NCI-H345 (cell line): ENCODE measurements around the gene ALS2CL.
A peak's percentile ranks its signal among the peaks of the same experiment; 100 is the strongest.
"Not testable (repeated sequence)": the region's sequence is repeated elsewhere in the genome, so short reads cannot be mapped to it uniquely, and the experiment has no call there.

ENCODE experiments used
- DNase-seq: peaks from one replicate; lab custom pipeline; 2025; lab: John Stamatoyannopoulos, UW

Gene ALS2CL, protein sequence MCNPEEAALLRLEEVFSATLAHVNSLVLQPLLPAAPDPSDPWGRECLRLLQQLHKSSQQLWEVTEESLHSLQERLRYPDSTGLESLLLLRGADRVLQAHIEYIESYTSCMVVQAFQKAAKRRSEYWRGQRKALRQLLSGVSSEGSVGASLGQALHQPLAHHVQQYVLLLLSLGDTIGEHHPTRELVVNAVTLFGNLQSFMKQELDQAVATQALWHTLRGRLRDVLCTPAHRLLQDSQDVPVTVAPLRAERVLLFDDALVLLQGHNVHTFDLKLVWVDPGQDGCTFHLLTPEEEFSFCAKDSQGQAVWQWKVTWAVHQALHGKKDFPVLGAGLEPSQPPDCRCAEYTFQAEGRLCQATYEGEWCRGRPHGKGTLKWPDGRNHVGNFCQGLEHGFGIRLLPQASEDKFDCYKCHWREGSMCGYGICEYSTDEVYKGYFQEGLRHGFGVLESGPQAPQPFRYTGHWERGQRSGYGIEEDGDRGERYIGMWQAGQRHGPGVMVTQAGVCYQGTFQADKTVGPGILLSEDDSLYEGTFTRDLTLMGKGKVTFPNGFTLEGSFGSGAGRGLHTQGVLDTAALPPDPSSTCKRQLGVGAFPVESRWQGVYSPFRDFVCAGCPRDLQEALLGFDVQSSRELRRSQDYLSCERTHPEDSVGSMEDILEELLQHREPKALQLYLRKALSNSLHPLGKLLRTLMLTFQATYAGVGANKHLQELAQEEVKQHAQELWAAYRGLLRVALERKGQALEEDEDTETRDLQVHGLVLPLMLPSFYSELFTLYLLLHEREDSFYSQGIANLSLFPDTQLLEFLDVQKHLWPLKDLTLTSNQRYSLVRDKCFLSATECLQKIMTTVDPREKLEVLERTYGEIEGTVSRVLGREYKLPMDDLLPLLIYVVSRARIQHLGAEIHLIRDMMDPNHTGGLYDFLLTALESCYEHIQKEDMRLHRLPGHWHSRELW

DNA sequence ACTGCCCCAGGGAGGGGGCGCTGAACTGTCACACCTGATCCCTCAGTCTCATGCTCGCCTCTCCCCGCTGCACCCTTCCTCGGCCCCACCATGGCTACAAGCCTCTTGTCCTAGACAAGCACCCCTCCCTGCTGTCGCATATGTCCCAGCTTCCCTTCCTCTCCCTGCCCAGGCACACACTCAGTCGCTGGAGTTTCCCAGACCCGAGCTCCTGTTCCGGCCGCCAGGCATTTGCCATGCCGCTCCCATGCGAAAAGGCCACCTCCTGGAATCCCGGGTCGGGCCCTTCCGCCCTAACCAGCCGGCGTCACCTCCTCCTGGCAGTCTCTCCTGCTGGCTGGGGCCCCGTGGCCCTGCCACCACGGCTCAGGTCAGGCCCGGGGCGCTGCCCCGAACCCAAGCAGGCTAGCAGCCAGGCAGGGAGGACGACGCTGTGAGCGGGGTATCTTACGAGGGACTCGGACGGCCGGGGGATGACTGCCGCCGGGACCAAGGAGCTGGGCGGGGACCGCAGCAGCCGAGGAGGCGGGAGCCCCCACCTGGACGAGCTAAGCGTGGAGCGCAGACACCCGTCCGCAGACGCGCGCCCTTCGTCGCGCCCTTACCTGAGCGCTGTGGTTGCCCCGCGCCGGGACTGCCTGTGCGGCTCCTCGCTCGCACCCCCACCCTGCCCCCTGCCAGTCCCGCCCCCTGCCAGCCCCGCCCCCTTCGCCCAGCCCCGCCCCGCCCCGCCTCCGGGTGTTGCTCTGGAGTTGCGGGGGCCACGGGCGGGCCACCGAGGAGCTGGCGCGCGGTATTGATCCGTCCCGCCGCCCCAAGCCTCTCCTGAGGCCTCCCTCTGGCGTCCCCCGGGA, at the start of gene ALS2CL:
TSS of gene ALS2CL (minus strand) at position 642 of the 854 bp plus-strand sequence. CDS start 4,239 bp downstream, outside the sequence.
- DNase-seq: peak; percentile 28

DNA sequence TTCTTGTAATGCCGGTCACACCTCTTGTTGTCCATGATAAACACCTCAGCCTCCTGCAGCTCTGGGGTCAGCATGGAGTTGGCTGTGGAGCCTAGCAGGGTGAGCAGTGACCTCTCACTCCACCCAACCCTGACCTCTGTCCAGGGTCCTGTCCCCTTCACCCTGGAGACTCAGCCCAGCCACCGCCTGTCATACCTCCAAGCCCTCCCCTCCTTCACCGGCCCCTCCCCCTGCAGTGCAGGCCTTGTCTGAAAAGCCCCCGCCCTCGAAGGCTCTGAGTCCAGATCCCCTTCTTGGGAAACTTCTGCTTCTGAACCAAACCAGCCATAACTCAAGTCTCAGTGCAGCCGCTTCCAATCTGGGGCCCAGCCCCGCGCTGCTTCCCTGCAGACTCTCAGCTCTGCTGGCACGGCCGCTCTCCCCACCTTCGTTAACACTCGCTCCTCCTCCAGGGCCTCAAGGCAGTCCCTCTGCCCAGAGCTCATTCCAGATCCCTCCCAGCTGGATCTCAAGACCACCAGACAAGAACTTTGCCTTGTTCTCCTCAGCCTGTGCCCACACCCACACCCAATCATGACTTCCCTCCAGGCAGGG, 49.6 kb upstream of the ALS2CL start:
- no peak for DNase-seq

DNA sequence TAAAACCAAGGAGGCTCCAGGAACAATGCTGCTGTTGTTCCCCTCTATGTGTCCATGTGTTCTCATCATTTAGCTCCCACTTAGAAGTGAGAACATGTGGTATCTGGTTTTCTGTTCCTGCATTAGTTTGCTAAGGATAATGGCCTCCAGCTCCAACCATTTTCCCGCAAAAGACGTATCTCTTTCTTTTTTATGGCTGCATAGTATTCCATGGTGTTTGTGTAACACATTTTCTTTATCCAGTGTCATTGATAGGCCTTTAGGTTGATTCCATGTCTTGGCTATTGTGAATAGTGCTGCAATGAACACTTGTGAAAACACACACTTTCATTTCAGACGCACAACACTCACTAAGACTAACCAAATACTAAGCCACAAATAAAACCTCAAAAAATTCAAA, 46.1 kb upstream of the ALS2CL start:
- DNase-seq: not testable (repeated sequence)

DNA sequence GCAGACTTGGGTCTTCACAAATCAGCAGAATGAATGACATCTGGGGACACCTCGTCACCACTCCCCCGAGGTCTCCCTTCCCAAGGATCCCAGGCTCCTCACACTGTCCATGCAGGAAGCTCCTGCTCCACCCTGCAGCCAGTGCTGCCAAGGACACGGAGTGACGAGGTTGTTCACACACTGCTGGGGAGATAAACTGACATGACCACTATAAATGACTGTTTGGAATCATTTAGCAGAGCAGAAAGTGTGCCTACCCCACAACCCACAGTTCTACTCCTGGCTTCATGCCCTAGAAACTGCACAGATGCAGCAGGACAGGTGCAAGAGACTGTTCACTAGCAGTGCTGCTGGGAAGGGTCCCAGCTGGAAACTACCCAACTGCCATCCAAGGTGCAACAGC, 43.9 kb upstream of the ALS2CL start:
- DNase-seq: no peak

DNA sequence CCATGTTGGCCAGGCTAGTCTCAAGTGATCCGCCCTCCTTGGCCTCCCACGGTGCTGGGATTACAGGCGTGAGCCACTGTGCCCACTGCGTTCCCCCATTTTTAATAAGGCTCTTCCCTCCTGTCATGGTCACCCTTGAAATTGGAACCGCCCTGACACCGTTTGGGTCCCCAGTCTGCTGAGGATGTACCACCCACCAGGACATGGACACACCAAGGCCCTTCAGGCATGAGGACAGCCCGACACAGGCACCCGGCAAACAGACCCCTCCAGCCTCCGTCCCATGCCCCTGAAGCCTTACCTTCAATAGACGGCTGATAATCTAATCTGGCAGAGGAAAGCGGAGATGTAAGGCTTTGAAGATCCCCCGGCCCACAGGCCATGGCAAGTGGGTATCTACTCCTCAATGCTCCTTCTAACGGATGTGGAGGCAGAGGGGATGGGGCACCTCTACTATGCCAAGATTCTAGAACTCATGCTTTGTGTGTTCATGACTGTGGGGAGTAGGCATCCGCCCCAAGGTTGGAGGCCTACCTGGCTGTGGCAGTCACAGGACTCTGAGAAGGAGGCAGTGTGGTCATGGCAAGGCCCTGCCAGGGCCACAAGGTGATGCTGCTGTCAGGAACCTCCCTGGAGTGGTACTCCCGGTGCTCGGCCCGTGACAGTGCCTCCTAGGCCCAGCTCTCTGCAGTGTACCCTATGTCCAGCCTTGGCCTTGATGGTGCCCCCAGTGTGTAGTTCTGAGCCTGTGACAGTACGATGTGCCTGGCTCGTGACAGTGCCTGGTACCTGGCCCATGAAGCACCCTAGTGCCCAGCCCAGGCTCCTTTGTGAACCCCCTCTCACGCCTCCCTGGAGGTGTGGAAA, 42.8 kb upstream of the ALS2CL start:
- DNase-seq: no peak

DNA sequence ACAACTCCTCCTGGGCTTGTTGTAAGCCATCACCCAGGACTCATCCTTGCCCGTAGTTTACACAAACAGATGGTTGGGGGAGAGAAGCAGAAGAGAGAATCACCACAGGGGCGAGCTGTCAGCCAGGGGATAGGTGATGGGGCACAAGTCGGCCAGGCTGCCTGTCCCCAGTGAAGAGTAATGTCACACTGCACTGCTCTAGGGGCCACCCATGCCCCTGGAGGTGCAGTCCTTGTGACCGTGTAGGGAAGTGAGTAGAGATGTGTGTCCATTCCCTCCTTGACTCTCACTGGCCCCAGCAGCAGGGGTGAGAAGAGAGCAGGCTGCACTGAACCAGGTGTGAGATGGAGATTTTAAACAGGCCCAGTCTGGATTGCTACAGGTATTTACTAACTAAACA, 41.3 kb upstream of the ALS2CL start:
- DNase-seq: no peak

DNA sequence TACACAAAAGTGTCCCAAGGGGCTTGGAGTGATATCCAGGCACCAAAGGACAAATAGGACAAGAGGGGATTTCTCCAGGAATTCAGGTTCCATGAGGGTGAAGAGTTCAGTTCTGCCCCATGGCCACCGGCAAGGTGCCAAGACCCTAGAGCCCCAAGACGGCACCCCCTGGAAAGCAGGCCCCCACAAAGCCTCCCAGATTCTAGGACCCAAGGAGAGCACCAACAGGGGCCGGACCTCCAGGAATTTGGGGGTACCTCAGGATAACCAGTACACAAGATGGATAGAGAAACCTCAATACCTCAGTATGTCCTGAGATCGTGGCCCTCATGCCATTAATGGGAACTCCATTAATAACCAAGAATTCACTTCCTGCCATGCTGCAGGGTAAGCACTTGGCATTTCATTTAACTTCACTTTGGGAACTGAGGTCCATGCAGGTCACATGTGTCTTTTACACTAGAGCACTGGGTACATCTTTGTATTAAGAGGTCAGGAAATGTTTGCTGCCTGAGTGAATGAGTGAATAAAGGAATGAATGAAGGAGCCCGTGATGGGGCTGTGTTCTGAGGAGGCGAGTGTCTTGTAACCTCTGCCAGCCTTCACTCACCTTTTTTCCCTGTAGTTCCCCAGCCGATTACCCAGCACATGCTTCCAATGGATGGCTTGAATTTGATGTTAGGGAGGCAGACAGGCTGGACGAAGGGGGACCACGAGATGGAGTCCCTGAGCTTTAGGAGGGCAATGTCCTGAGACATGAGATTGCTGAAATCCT, 39.7 kb upstream of the ALS2CL start:
- no peak for DNase-seq

DNA sequence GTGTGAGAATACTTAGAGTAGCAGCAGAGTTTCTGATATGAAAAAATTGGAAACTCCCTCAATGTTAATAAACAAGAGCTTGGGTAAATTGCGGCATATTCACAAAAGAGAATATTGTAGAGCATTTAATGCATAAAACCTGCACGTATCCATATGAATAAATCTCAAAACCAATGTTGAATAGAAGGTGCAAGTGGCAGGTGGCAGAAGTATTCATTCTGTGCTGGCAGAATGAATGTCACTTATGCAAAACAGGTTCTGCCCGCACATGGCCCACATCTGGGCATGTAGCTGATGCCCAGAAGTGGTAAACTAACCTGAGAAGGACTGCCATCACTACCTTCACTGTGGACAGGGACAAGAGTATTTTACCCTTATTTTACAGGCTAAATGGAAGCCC, 38.3 kb upstream of the ALS2CL start:
- DNase-seq: no peak

DNA sequence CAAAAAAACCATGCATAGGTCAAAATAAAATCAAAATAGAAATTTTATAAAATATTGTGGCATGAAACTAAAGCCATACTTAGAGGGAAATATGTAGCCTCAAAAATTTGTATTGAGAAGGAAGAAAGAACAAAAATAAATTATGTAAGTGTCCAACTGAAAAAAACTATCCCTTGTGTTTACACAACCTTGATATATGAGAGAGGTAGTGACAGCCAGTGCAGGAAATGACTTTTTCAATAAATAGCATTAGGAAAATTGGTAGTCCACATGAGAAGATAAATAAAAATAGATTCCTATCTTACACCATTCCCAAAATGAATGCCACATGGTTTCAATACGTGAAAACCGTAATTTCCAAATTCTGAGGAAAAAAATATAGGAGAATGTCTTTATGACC, 37.3 kb upstream of the ALS2CL start:
- DNase-seq: no peak

DNA sequence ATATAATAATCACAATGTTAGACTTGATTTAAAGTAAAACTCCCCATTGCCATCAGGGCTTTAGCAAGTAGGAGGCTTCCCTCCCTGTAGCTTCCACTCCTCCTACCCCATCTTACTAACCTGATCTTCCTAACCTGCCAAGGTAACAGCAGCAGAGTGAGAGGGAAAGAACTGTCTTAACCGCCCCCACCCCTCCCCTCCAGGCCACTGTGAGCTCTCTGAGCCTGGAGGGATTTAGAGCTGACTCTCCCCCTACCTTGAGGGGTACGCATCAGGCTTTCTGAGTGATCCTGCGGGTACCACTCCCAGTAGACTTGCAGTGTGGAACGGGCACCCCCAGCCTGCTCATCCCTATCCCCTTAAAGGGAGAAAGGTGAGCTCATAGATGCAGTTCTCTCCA, 35.6 kb upstream of the ALS2CL start:
- no peak for DNase-seq

DNA sequence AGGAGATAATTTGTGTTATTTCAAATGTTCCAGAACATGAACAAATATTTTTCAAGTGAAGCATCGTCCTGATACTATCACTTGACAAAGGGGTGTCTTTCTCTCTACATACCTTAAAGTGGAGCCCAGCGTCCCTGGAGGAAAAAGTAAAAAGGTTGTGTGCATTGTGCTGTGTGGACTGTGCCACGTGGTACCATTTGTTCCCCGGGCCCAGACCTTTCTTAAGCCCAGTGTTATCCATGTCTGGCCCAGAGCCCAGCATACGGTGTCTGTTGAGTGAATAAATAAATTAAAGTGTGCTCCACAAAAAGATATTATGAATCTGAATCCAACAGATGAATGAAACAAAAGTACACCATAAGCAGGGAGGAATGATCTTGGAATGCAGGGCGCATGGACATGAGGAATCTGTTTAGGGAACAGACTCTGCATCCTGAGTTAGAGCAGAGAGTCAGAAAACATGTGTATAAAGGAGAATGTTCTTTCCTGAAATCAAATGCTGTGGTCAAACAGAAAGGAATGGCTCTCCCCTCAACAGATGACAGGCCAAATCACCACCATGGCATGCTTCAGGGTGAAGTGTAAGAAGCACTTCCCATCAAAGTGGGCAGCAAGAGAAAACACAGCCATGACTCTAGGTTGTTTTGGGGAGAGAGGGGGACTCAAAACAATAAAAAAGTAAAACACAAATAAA, 32.3 kb upstream of the ALS2CL start:
- DNase-seq: peak; percentile 48

DNA sequence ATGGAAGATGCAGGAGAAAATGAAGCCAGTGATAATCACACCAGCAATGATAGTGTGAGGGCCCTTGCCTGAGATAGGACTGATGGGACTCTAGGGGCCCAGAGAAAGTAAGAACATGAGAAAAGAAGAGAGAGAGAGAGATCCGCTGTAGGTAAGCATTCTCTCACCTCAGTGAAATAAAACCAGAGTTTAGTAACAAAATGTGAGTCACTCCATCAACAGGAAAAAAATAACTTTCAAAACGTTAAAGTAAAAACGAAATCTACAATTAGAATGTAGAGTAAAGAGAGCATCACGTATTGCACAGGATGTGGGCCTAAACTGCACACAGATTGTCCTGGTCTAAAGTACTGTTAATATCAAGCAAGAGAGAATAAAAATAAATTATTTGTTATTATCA, 30.9 kb upstream of the ALS2CL start:
- no peak for DNase-seq

DNA sequence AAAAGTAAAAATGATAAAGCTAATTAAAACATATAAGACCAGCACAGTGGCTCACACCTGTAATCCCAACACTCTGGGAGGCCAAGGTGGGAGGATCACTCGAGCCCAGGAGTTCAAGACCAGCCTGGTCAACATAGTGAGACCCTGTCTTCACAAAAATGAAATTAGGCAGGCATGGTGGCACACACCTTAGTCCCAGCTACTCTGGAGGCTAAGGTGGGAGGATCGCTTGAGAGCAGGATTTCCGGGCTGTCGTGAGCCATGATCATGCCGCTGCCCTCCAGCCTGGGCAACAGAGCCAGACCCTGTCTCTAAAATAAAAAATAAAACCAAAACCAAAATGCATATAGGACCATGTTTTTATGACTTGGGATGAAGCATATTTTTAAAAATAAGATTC, 29.0 kb upstream of the ALS2CL start:
- DNase-seq: no peak

DNA sequence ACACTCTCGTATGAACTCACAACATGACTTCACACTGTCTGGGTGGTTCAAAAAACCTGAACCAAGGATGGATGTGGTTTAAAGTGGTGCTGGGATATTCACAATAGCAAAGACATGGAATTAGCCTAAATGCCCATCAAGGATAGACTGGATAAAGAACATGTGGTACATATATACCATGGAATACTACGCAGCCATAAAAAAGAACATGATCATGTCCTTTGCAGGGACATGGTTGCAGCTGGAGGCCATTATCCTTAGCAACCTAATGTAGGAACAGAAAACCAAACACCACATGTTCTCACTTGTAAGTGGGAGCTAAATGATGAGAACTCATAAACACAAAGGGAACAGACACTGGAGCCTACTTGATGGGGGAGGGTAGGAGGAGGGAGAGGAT, 27.5 kb upstream of the ALS2CL start:
- no peak for DNase-seq

DNA sequence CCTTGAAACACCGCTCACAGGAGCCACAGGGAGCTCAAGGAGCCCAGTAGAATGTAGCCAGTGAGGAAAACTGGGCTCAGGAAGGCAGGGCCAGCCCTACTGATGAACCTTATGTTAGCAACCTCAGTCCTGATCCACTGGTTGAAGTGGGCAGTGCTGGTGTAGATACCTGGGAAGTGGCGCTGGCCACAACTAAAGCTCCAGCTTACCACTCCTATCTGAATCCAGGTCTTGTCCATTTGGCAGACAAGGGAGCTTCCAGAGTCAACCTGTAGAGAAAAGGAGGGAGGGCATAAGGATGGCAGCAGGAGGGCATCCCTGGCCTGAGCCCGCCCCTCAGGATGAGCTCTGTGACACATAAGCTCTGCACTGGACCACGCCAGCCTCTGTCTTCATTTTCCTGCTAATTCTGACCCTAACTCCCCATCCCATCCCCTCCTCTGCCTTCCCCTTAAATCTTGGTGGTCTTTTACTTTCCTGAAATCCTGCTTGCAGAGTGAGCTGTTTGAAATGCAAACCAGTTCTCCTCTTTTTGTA, 26.3 kb upstream of the ALS2CL start:
- DNase-seq: no peak

DNA sequence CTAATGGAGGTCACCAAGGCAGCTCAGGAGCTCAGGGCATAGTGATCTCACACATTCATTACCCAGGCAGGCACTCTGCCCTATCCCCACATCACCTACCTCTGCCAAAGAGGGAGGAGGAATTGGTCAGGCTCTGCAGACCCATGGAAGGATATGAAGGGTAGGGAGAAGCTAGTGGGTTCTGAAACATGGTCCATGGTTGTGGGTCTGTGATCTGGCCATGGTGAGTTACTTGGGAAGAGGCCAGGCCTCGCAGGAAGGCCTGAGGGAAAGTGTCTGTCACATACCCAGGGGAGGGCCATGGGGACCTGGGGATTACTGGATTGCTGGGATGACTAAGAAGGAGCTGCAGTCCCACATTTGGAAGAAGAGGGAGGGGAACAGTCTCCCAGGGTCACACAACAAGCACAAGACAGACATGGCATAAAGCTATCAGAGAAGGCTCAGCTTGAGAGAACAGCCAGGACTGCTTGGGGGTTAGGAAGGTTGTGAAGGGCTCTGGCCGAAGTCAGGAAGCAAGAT, 25.6 kb upstream of the ALS2CL start:
- no peak for DNase-seq

DNA sequence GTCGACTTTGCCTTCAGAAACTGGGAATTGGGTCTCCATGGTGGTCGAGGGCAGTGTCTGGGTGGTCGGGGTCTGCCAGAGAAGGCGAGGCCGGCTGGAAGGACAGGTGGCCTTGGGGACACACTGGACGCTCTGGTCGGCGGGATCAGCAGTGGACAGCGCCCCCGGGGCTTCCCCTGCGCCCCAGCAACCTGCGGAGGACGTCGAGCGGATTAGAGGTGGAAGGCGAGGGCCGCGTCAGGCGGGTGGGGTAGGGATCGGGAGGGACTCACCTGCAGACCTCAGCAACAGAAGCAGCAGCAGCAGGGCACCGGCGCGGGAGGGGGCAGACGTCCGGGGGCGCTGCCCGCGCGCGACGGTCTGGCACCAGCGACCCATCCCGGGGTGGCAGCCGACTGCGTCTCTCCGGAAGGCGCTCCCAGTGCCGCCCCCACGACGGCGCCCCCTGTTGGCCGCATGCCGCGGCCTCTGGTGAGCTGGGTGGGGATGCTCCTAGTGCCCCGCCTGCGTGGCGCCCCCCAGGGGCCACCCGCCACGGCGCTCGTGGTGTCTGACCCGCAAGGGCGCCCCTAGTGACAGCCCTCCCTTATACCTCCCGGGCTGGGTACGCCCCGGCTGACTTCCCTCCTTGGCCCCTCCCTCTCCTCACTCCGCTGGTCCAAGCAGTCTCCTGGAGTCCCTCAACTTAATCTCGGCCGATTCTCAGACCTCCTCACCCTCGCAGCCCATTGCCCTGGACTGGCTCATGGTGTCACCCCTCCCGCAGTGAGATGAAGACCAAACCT, 24.2 kb upstream of the ALS2CL start, which contains the start of gene PRSS50:
TSS of gene PRSS50 (minus strand) at position 423 of the 785 bp plus-strand sequence. CDS start at position 378, 45 bp downstream.
- DNase-seq: no peak
